HEK293 (cell line): Measurements from ENCODE around the gene FAM120A.

ENCODE experiments used
- BCL11A ChIP-seq: fragments of 450-650 bp; formaldehyde crosslinking; IDR thresholded peaks from 2 replicates; pipeline ENCODE4 v1.5.1; 2016; ENCODE audit warnings: low read depth, missing biosample characterization, missing genetic modification characterization
- GFI1B ChIP-seq: fragments of 450-650 bp; formaldehyde crosslinking; IDR thresholded peaks from 2 replicates; pipeline ENCODE4 v1.5.1; 2016; ENCODE audit warnings: missing biosample characterization, missing genetic modification characterization
- GLI2 ChIP-seq: fragments of 450-650 bp; formaldehyde crosslinking; IDR thresholded peaks from 2 replicates; pipeline ENCODE4; 2017; ENCODE audit warnings: missing biosample characterization, missing genetic modification characterization, low read depth, borderline replicate concordance
- WT1 ChIP-seq: fragments of 450-650 bp; formaldehyde crosslinking; IDR thresholded peaks from 2 replicates; pipeline ENCODE4 v1.5.1; 2016; ENCODE audit warnings: missing biosample characterization, missing genetic modification characterization
- YY2 ChIP-seq: fragments of 450-650 bp; formaldehyde crosslinking; IDR thresholded peaks from 2 replicates; pipeline ENCODE4 v1.5.1; 2016; ENCODE audit warnings: missing biosample characterization, missing genetic modification characterization
- ZFP69B ChIP-seq: fragments of 450-650 bp; formaldehyde crosslinking; IDR thresholded peaks from 2 replicates; pipeline ENCODE4 v1.5.1; 2016; ENCODE audit warnings: missing biosample characterization, missing genetic modification characterization
- ZNF155 ChIP-seq: fragments of 450-650 bp; formaldehyde crosslinking; IDR thresholded peaks from 2 replicates; pipeline ENCODE4 v1.5.1; 2016; ENCODE audit warnings: missing biosample characterization, missing genetic modification characterization
- ZNF157 ChIP-seq: fragments of 450-650 bp; formaldehyde crosslinking; IDR thresholded peaks from 2 replicates; pipeline ENCODE4 v1.5.1; 2016; ENCODE audit warnings: missing biosample characterization, missing genetic modification characterization
- ZNF324 ChIP-seq: fragments of 450-650 bp; formaldehyde crosslinking; IDR thresholded peaks from 2 replicates; pipeline ENCODE4 v1.5.1; 2016; ENCODE audit warnings: missing biosample characterization, missing genetic modification characterization
- ZNF335 ChIP-seq: fragments of 450-650 bp; formaldehyde crosslinking; conservative IDR thresholded peaks from 2 replicates; pipeline ENCODE4 v1.5.1; 2016; ENCODE audit warnings: missing biosample characterization, missing genetic modification characterization
- ZNF529 ChIP-seq: fragments of 450-650 bp; formaldehyde crosslinking; IDR thresholded peaks from 2 replicates; pipeline ENCODE4 v1.5.1; 2017; ENCODE audit warnings: missing genetic modification characterization, missing biosample characterization; ENCODE audit not compliant: insufficient replicate concordance
- ZNF585B ChIP-seq: fragments of 450-650 bp; formaldehyde crosslinking; IDR thresholded peaks from 2 replicates; pipeline ENCODE4 v1.5.1; 2016; ENCODE audit warnings: missing biosample characterization, missing genetic modification characterization
- ZNF623 ChIP-seq: fragments of 450-650 bp; formaldehyde crosslinking; IDR thresholded peaks from 2 replicates; pipeline ENCODE4 v1.5.1; 2016; ENCODE audit warnings: missing biosample characterization, missing genetic modification characterization
- ZNF670 ChIP-seq: fragments of 450-650 bp; formaldehyde crosslinking; IDR thresholded peaks from 2 replicates; pipeline ENCODE4 v1.5.1; 2016; ENCODE audit warnings: missing biosample characterization, missing genetic modification characterization, low read depth
- ZNF747 ChIP-seq: fragments of 450-650 bp; formaldehyde crosslinking; IDR thresholded peaks from 2 replicates; pipeline ENCODE4 v1.5.1; 2016; ENCODE audit warnings: missing biosample characterization, missing genetic modification characterization
- ZNF830 ChIP-seq: fragments of 450-650 bp; IDR thresholded peaks from 2 replicates; pipeline ENCODE4 v1.5.0; 2018; ENCODE audit warnings: missing biosample characterization, missing genetic modification characterization, low read depth, mild to moderate bottlenecking, moderate library complexity
- ZSCAN16 ChIP-seq: fragments of 450-650 bp; formaldehyde crosslinking; IDR thresholded peaks from 2 replicates; pipeline ENCODE4 v1.5.1; 2016; ENCODE audit warnings: missing biosample characterization, missing genetic modification characterization
- TF ChIP-seq, protein P1 (sequence below): fragments of 450-650 bp; formaldehyde crosslinking; IDR thresholded peaks from 2 replicates; pipeline ENCODE4 v1.5.1; 2016; ENCODE audit warnings: missing biosample characterization, missing genetic modification characterization
- TF ChIP-seq, protein P2 (sequence below): fragments of 450-650 bp; formaldehyde crosslinking; IDR thresholded peaks from 2 replicates; pipeline ENCODE4 v1.5.1; 2016; ENCODE audit warnings: missing biosample characterization, missing genetic modification characterization
- TF ChIP-seq, protein P3 (sequence below): sonication (generic); formaldehyde crosslinking; IDR thresholded peaks from 2 replicates; pipeline ENCODE4 v1.8.1; 2022; ENCODE audit warnings: mild to moderate bottlenecking, moderate library complexity, missing genetic modification reagents
- TF ChIP-seq, protein P4 (sequence below): fragments of 450-650 bp; formaldehyde crosslinking; IDR thresholded peaks from 2 replicates; pipeline ENCODE4 v1.5.0; 2017; ENCODE audit warnings: missing biosample characterization, missing genetic modification characterization, borderline replicate concordance
- TF ChIP-seq, protein P5 (sequence below): fragments of 450-650 bp; formaldehyde crosslinking; IDR thresholded peaks from 2 replicates; pipeline ENCODE4 v1.5.1; 2016; ENCODE audit warnings: missing biosample characterization, missing genetic modification characterization
- TF ChIP-seq, protein P6 (sequence below): fragments of 450-650 bp; IDR thresholded peaks from 2 replicates; pipeline ENCODE4 v1.5.1; 2018; ENCODE audit warnings: missing biosample characterization, missing genetic modification characterization
- TF ChIP-seq, protein P7 (sequence below): fragments of 450-650 bp; formaldehyde crosslinking; IDR thresholded peaks from 2 replicates; pipeline ENCODE4 v1.5.1; 2016; ENCODE audit warnings: missing biosample characterization, missing genetic modification characterization
- TF ChIP-seq, protein P8 (sequence below): fragments of 450-650 bp; formaldehyde crosslinking; IDR thresholded peaks from 2 replicates; pipeline ENCODE4 v1.5.1; 2017; ENCODE audit warnings: missing biosample characterization, missing genetic modification characterization

Gene FAM120A

DNA sequence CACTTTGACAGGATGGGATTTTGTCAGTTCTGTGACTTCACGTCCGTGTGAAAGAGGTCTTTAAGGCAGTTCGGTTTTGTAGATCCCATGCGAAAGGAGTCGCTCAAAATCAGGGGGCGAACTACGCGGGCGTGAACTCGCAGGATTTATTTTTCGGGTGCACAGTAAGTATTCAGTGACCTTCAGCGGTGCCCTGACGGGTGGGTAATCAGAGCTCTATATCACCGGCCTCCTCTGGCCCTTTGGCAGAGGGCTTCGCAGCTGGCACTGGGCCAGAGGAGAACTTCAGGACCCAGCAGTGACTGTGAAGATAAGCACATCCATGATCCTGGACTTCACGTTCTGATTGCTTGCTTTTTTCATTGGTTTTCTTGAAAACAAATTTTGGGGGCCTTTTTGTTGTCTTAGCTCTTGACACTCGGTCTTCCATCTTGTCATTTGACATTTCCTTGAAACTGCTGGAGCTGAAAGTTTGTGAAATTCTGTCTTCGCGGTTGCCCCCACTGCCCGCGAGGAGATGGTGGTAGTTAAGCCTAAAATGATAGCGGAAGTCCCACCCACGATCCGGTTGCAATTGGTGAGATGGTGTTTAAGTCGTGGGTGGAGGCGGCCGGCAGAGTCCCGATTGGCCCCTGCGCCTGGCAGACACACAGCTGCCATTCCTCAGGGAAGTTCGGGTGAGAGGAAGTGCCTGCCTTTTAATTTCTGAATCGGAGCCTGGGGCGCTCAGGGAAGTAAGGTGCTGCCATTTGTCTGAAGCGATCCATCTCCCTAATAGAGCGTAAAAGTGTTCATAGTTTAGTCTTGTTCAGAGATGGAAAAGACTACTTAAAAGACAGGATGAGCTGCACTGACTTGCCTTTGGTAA is 1.8 kb downstream of the FAM120A start, which contains the start of gene FAM120AOS (continued):
- TF ChIP-seq ZNF747 (tag by site-specific recombination) (no peak), ZNF585B (tag by site-specific recombination) (no peak), ZSCAN16 (tag by site-specific recombination) (no peak), WT1 (tag by site-specific recombination) (no peak), ZNF623 (tag by site-specific recombination) (no peak), ZNF670 (no peak), ZFP69B (tag by site-specific recombination) (no peak), GFI1B (tag by site-specific recombination) (no peak), ZNF529 (tag by site-specific recombination) (no peak), GLI2 (0 out of 2 replicates have a peak, but pooled peaks have one; percentile 10), ZNF335 (tag by site-specific recombination) (peak; percentile 86), YY2 (tag by site-specific recombination) (peak; percentile 63), ZNF324 (tag by site-specific recombination) (no peak), ZNF157 (tag by site-specific recombination) (no peak), ZNF830 (tag by site-specific recombination) (0 out of 2 replicates have a peak, but pooled peaks have one; percentile 28), BCL11A (tag by site-specific recombination) (no peak), ZNF155 (tag by site-specific recombination) (no peak)
- TF ChIP-seq, protein P1, sequence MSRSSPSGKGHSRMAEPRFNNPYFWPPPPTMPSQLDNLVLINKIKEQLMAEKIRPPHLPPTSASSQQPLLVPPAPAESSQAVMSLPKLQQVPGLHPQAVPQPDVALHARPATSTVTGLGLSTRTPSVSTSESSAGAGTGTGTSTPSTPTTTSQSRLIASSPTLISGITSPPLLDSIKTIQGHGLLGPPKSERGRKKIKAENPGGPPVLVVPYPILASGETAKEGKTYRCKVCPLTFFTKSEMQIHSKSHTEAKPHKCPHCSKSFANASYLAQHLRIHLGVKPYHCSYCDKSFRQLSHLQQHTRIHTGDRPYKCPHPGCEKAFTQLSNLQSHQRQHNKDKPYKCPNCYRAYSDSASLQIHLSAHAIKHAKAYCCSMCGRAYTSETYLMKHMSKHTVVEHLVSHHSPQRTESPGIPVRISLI (tag by site-specific recombination) = no peak
- TF ChIP-seq, protein P2, sequence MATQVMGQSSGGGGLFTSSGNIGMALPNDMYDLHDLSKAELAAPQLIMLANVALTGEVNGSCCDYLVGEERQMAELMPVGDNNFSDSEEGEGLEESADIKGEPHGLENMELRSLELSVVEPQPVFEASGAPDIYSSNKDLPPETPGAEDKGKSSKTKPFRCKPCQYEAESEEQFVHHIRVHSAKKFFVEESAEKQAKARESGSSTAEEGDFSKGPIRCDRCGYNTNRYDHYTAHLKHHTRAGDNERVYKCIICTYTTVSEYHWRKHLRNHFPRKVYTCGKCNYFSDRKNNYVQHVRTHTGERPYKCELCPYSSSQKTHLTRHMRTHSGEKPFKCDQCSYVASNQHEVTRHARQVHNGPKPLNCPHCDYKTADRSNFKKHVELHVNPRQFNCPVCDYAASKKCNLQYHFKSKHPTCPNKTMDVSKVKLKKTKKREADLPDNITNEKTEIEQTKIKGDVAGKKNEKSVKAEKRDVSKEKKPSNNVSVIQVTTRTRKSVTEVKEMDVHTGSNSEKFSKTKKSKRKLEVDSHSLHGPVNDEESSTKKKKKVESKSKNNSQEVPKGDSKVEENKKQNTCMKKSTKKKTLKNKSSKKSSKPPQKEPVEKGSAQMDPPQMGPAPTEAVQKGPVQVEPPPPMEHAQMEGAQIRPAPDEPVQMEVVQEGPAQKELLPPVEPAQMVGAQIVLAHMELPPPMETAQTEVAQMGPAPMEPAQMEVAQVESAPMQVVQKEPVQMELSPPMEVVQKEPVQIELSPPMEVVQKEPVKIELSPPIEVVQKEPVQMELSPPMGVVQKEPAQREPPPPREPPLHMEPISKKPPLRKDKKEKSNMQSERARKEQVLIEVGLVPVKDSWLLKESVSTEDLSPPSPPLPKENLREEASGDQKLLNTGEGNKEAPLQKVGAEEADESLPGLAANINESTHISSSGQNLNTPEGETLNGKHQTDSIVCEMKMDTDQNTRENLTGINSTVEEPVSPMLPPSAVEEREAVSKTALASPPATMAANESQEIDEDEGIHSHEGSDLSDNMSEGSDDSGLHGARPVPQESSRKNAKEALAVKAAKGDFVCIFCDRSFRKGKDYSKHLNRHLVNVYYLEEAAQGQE (tag by site-specific recombination) = 0 out of 2 replicates have a peak, but pooled peaks have one; percentile 22
- TF ChIP-seq, protein P3, sequence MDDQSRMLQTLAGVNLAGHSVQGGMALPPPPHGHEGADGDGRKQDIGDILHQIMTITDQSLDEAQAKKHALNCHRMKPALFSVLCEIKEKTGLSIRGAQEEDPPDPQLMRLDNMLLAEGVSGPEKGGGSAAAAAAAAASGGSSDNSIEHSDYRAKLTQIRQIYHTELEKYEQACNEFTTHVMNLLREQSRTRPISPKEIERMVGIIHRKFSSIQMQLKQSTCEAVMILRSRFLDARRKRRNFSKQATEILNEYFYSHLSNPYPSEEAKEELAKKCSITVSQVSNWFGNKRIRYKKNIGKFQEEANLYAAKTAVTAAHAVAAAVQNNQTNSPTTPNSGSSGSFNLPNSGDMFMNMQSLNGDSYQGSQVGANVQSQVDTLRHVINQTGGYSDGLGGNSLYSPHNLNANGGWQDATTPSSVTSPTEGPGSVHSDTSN = peak; percentile 45; the same call in 1 of the 2 replicates
- TF ChIP-seq, protein P4, sequence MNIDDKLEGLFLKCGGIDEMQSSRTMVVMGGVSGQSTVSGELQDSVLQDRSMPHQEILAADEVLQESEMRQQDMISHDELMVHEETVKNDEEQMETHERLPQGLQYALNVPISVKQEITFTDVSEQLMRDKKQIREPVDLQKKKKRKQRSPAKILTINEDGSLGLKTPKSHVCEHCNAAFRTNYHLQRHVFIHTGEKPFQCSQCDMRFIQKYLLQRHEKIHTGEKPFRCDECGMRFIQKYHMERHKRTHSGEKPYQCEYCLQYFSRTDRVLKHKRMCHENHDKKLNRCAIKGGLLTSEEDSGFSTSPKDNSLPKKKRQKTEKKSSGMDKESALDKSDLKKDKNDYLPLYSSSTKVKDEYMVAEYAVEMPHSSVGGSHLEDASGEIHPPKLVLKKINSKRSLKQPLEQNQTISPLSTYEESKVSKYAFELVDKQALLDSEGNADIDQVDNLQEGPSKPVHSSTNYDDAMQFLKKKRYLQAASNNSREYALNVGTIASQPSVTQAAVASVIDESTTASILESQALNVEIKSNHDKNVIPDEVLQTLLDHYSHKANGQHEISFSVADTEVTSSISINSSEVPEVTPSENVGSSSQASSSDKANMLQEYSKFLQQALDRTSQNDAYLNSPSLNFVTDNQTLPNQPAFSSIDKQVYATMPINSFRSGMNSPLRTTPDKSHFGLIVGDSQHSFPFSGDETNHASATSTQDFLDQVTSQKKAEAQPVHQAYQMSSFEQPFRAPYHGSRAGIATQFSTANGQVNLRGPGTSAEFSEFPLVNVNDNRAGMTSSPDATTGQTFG (tag by site-specific recombination) = no peak
- TF ChIP-seq, protein P5, sequence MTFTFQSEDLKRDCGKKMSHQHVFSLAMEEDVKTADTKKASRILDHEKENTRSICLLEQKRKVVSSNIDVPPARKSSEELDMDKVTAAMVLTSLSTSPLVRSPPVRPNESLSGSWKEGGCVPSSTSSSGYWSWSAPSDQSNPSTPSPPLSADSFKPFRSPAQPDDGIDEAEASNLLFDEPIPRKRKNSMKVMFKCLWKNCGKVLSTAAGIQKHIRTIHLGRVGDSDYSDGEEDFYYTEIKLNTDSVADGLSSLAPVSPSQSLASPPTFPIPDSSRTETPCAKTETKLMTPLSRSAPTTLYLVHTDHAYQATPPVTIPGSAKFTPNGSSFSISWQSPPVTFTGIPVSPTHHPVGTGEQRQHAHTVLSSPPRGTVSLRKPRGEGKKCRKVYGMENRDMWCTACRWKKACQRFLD (tag by site-specific recombination) = no peak
- TF ChIP-seq, protein P6, sequence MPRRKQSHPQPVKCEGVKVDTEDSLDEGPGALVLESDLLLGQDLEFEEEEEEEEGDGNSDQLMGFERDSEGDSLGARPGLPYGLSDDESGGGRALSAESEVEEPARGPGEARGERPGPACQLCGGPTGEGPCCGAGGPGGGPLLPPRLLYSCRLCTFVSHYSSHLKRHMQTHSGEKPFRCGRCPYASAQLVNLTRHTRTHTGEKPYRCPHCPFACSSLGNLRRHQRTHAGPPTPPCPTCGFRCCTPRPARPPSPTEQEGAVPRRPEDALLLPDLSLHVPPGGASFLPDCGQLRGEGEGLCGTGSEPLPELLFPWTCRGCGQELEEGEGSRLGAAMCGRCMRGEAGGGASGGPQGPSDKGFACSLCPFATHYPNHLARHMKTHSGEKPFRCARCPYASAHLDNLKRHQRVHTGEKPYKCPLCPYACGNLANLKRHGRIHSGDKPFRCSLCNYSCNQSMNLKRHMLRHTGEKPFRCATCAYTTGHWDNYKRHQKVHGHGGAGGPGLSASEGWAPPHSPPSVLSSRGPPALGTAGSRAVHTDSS = no peak
- TF ChIP-seq, protein P7, sequence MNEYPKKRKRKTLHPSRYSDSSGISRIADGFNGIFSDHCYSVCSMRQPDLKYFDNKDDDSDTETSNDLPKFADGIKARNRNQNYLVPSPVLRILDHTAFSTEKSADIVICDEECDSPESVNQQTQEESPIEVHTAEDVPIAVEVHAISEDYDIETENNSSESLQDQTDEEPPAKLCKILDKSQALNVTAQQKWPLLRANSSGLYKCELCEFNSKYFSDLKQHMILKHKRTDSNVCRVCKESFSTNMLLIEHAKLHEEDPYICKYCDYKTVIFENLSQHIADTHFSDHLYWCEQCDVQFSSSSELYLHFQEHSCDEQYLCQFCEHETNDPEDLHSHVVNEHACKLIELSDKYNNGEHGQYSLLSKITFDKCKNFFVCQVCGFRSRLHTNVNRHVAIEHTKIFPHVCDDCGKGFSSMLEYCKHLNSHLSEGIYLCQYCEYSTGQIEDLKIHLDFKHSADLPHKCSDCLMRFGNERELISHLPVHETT = no peak; the same call in 1 of the 2 replicates
- TF ChIP-seq, protein P8, sequence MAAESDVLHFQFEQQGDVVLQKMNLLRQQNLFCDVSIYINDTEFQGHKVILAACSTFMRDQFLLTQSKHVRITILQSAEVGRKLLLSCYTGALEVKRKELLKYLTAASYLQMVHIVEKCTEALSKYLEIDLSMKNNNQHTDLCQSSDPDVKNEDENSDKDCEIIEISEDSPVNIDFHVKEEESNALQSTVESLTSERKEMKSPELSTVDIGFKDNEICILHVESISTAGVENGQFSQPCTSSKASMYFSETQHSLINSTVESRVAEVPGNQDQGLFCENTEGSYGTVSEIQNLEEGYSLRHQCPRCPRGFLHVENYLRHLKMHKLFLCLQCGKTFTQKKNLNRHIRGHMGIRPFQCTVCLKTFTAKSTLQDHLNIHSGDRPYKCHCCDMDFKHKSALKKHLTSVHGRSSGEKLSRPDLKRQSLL (tag by site-specific recombination) = no peak
